HG03469 (cell line): ENCODE data around the gene BCAS1.

Experiments used
- ATAC-seq: cut with Tn5 transposase; IDR thresholded peaks from one replicate; pipeline ENCODE4 v1.9.1; 2021; ENCODE audit warnings: mild to moderate bottlenecking, moderate library complexity, moderate number of reproducible peaks; ENCODE audit not compliant: unreplicated experiment

BCAS1 gene

DNA sequence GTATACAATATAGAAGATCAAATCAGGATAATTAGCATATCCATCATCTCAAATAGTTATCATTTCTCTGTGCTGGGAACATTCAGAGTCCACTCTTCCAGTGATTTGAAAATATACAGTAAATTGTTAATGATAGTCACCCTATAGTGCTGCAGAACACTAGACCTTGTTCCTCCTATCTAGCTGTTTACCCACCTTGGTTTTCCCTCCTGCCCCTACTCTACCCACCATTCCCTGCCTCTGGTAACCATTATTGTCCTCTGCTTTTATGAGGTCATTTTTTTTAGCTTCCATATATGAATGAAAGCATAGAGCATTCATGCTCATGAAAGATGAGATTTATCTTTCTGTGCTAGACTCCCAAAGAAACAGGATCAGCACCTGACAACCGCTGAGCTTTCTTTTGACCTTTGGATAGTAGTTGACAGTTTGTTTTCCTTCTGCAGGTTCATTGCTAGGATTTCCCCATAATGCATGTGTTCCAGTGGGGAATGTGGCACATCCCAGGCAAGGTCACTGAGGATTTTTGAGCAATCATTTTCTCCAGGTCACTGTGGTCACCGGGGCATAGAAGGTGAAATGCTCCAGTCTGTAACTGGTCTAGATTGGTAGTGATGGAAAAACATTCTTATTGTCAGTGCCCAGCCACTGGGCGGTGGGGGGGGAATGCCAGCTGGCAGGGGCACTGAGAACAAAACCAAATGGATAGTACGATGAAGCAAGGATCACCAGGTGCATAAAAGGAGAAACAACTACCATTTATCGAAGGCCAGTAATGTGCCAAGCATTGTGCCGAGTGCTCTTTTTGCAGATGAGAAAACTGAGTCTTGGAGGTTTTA is 33.6 kb upstream of the BCAS1 start:
- ATAC-seq, result no peak

DNA sequence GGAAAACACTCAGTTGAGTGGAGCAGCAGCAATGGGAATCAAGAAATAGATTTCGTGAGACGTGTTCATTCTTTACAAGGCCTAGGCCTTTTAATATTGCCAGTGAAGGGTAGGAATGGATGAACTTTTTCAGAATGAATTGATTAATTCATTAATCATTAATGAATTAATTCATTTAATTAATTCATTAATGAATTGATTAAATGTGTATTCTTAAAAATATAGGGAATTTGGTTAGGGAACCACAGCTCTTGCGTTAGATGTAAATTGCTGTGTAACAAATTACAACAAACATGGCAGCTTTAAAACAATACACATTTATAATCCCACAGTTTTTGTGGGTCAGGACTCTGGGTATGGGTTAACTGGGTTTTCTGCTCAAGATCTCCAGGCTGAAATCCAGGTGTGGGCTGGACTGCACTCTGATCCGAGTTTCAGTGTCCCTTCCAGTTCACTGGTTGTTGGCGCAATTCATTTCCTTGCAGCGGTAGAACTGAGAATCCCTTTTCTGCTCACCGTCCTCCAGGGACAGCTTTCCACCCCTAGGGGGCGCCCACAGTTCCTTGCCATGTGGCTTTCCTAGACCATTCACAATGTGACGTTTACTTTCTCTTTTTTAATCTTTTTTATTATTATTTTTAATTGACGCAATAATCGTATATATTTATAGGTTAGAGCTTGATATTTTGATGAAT is 32.8 kb upstream of the BCAS1 start:
- peak; percentile 76 for ATAC-seq

DNA sequence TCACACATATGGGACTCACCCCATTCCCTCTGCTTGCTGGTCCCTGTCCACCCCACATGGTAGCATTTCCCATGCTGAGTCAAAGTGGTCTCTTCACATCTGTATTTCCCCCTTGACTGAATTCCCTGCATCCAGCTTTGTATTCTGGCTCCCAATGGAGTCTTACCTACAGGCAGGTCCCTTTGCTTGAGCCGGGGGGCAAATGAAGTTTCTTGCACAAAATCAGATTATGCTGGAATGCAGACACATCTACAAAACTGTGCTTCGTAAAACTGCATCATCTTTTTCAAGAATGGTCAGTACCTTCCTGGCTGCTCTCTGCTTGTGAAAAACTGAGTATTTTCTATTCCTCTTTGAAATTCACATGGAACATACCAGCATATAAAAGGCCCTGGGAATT is 32.1 kb upstream of the BCAS1 start:
- ATAC-seq, result no peak

DNA sequence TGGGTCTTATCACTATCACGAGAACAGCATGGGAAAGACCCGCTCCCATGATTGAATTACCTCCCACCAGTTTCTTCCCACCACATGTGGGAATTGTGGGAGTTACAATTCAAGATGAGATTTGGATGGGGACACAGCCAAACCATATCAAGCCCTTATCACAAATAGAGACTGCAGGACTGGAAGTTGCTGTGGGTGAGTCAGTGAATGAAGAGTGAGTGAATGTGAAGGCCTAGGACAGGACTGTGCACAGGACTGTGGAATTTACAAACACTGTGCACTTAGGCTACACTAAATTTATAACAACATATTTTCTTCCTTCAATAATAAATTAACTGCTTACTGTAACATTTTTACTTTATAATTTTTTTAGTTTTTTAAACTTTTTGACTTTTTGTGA is 30.2 kb upstream of the BCAS1 start:
- no peak for ATAC-seq

DNA sequence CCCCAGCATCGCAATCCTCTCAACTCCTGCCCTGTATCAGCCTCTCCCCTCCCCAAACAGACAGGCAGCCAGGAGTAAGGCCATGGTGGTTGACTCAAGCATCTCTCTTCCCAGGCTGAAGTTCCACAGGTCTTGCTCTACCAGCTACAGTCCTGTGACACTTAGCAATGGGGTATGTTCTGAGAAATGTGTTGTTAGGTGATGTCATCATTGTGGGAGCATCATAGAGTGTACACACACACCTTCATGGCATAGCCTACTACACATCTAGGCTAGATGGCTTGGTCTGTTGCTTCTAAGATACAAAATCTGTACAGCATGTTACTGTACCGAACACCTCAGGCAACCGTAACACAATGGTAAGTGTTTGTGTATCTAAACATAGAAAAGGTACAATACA is 29.5 kb upstream of the BCAS1 start:
- no peak for ATAC-seq

DNA sequence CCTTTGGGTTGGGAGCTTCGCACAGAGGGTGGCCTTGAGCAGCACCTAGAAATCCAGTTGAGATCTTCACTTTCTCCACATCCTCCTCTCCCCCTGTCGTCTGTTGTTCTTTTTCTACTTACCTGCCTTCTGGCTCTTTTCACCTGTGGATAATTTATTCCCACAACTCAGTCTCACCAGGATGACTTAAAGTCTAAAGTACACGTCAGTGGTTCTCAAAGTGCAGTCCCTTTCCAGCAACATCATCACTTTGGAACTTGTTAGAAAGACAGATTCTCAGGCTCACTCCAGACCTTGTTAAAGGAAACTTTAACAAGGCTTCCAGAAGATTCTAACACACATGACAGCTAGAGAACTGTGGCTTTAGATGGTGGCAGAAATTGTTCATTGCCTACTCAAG is 27.7 kb upstream of the BCAS1 start:
- ATAC-seq, result no peak

DNA sequence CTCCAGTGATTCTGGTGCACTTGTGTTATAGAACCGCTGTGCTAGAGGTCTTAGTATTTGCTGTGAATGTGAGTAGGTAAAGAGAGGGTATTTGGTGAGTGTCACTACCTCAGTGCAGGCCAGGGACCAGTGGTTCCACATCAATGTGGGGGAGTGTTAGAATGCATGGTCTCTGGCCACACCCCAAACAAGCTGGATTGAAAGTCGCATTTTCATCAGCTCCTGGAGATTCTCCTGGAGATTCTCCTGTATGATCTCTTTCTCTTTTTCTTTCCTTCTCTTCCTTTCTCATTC is 26.8 kb upstream of the BCAS1 start:
- ATAC-seq, result no peak

DNA sequence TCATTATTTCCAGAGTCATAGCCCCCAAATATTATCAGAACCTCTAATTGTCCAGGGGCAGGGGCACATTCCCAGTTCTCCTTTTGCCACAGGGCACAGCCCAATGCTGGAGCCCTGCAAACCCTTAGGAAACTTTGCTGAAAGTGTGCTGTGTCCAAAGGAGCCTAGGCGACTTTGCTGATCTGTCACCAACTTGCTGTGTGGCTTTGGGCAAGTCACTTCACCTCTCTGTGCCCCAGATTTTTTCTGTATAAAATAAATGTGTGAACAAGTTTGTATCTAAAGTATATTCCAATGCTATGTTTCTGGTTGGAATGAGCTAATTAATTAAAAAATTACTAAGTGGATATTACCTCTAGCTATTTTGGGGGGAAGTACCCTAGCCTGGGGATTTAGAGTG is 25.4 kb upstream of the BCAS1 start:
- no peak for ATAC-seq

DNA sequence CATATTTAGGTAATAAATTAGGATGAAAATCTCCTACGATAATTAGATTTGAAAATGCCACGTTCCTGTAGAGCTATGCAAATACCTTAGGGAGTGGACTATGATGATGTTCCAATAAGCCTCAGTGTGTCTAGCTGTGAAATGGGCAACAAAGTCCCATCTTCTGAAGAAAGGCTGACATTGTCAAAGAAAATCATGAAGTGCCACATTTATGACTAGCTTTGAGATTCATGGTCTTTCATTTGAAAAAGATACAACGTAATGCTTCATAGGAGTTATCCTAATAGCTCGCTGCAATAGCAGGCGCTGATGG is 23.8 kb upstream of the BCAS1 start:
- ATAC-seq, result no peak

DNA sequence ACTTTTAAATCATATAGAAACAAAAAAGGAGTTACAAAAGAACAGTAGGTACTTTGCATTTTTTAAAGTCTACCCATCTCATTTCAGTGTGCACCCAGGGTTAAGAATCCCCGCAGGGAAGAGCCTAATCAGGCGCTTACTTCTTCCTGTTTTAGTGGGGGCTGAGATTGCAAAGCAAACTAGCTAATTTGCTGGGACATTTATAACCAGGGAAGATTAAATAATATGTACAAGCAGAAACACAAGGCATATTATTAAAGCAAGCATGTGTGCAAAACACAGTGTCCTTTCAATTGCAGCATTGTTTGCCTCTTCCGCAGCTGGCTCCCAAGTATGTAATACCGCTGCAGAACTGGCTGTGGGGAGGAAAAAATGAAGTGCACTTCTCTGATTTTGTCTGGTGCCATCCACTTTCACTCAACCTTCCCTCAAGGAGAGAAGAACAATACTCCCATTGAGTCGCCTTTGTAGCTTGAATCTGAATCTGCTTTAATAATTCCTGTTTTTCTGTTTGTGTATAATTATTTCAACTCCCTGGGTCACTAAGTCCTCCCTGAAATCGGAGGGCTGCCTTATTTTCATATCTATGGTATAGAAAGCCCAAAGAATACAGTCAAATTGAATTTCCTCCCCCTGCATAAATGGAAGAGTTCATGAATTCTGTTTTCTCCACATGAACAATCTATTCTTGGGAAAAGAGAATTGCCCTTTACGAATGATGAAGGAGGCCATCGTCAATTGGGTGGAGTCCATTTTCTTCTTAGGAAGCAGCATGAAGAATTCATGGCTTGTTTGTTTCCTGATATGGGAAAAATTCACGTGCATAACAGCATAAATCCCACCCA is 23.3 kb upstream of the BCAS1 start:
- ATAC-seq, result no peak

DNA sequence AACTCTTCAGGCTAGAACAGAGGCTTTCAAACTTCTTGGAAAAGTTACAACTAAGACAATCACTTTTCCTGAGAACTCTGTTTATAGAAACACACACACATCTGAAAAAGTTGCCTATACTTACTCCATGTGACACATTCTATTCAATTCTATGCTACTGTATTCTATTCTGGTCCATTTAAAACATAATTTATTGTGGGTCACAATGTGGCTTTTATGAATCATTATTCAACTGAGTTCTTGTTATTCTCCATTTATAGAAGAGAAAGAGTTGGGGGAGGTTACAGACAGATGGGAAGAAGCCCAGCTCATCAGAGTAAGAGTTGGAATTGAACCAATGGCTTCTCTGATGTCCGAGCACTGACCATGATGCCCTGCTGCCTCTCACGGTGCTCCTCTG is 21.6 kb upstream of the BCAS1 start:
- no peak for ATAC-seq

DNA sequence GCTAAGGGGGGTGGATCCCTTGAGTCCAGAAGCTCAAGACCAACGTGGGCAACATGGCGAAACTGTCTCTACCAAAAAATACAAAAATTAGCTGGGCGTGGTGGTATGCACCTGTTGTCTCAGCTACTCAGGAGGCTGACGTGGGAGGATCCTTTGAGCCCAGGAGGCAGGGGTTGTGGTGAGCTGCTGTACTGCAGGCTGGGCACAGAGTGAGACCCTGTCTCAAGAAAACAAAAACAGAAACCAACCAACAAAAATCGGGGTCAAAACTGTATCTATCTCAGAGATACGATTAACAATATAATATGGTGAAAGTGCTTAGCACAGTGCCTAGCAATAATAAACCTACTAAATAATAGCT is 20.7 kb upstream of the BCAS1 start:
- no peak for ATAC-seq

DNA sequence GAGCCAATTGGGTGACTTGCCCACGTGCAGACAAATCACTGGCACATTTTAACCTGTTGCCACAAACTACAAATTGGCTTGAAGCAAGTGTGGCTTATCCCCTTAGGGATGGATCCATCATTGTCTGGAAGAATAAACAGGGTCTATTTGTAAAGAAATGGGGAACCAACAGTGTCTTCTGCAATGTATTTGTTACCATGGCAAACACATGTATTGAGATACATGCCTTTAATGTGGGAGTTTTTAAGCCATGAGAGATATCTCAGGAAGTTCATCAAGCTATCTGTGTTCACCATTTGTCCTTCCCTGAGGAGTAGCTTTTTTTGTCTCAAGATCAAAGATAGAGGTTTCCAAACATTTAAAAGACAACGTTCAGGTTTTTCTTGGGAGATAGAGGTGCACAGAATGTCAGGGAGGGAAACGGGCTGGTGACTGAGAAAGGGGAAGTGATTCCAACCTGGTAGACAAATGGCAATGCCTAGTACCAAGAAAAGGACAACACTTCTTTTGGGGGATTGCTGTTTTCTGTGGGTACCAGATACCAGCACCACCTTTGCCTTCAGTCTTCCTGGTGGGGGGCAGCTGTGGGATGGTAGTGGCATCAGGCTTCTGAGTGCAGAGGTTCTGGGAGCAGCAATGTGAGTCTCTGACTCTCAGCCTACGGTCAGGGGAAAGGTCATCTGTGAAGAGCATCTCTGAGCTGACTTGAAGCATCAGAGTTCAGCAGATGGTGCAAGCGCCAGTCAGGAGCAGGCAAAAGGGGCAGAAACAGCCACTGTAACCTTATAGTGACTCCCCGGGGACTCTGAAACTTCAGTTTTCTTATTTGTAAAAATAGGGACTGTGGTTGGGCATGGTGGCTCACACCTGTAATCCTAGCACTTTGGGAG is 20.1 kb upstream of the BCAS1 start:
- no peak for ATAC-seq

DNA sequence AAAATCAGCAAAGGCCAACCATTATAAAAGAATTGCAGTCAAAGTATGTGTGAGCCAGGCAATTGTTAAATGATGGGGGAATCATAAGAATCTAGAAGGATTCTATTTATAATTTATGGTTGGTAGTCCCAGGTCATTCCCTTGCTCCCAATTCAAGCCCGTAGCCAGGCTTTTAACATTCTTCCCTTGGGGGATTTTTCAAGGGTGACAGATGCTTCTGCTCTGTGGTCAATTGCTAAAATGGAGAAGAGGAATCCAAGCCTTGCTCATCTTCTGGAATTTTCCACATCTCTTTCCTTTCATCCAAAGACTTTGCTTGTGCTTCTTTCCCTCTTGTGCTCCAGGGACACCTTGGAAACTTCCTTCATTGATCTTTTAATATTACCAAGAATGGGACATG is 18.0 kb upstream of the BCAS1 start:
- no peak for ATAC-seq

DNA sequence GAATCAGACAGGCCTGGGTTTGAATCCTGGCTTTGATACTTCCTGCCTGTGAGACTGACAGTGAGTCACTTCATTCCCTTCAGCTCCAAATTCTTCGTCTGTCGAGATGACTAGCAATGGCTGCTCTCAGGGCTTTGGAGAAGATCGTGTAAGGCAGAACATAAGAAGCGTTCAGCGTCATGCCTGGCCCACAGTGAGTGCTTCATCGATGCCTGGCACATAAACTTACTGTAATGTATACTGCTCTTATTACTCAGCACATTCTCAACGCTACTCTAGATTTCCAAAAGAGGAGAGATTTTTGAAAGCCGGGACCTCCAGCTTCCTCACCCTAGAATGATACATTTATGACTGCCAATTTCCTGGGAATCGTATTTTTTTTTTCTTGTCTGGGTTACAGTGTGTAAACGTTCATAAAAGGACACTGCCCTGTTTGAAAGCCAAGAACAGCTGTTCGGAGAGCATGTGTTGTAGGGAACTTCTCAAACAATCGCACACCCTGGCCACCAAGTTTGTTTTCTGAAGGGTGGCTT is 16.2 kb upstream of the BCAS1 start:
- ATAC-seq, result no peak

DNA sequence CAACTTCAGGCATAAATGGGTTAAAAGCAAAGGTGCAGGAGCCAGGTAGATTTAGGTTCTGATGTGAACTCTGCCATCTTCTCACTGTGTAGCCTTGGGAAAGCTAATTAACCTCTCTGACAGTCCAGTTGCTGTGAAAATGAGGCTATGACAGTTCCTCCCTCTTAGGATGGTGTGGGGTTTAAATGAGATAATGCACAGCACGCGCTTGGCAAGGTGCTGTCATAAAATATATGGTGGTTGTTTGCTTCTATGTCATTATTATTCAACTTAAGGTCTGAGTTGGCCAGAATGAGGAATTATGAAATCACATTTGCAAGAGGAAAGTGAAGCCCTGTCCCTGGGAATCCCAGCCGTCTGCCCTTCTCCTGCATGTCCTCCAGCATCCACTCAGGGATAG is 15.5 kb upstream of the BCAS1 start:
- ATAC-seq, result no peak

DNA sequence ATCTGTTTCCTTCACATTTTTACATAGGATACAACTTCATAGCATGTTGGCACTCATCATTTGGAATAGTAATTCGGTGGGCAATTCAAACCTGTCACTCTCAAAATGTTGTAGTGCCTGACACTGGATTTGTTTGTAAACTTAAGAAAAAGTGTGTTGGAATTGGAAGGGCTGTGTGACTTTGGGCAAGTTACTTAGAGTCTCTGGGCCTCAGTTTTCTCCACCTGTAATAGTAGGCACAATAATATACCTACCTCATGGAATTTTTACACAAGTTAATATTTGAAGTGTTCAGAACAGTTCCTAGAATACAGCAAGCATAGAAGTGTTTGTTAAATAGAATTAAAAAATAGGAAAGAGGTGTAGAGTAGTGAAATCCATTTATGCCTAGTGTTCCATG is 15.0 kb upstream of the BCAS1 start:
- ATAC-seq, result no peak

DNA sequence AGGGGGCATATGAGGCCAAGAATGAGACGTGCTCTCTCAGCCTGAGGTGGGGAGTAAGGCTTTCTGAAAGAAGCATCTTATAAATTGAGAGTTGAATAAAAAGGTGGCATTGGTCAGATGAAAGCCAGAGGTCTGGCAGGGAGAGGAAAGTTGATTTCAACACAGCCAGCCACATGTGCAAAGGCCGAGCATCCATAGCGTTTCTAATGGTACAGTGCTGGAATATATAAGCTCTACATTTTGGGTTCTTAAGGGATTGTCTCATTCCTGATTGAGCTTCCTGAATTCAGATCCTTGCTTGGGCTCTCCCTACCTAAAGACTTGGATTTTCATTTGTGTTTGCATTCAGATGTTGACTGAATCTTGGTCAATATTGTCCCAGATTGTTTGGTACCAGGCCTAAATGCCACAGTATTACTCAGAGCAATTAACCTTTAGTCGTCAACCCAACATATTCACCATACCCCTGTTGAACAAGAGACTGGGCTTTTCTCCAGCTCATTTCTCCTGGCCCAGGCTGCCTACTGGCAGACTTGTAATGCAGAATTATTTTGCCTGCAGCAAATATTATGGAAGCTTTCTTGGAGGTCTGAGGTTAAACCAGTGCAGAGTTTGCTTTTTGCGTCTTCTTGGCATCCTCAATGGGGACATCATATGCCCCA is 14.5 kb upstream of the BCAS1 start:
- no peak for ATAC-seq

DNA sequence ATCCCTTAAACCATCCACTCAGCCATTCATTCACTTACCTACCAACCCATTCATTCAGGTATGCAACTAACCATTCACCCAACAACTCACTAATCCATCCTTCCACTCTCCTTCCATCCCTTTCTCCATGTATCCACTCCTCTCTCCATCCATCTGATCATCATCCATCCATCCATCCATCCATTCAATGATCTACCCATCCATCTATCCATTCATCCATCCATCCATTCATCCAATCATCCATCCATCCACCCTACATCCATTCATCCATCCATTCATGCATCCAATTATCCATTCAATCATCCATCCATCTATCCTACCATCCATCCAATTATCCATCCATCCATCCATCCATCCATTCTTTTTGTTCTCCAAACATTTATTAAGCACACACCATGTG is 13.8 kb upstream of the BCAS1 start:
- no peak for ATAC-seq

DNA sequence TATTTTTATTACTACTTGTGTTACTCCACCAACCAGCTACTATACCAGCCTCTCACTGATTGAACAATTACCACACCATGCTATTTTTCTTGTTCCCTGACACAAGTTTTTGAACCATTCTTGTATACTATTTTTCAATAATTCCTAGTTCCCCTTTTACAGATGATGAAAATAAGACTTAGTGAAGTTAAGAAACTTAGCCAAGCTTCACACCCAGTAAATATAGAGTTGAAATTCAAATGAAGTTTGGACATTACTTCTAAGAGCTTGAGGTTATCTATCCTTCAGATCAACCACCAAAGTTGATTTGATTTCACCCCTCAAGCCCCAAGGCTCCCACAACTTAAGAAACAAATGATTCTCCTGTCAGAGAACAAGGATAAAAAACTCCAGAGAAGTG is 13.1 kb upstream of the BCAS1 start:
- ATAC-seq, result peak; percentile 44
